ENCODE data around the gene SLC2A9. TPM values are rescaled to one million over a fixed set of nuclear protein-coding genes. Genes with fewer than 3 reads are reported as not detected.

Gene SLC2A9
- total and polyA plus RNA-seq, 2 of the 13 experiments (the other 11 are each of a cell fraction or from before 2014, with no cell fraction given): 36.2 to 42.3 TPM

DNA sequence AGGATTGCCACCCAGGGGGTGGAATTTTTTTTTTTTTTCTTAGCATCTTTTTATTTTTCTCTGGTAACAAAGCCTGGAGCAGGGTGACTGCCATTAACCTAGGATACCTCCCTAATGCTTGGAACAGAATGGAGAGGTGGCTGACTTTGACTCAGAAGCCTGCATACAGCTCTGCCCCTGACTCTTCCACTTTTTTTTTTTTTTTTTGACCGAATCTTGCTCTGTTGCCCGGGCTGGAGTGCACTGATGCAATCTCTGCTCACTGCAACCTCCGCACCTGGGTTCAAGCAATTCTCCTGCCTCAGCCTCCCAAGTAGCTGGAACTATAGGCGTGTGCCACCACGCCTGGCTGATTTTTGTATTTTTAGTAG, 341 bp upstream of the SLC2A9 start (continued):
- no peak for TF ChIP-seq ONECUT2 (CRISPR knock-in tag; IDR thresholded peaks at IDR 0.05)
- no peak for TF ChIP-seq ISL2 (CRISPR knock-in tag; IDR thresholded peaks at IDR 0.05)
- no peak for TF ChIP-seq NRL (CRISPR knock-in tag; IDR thresholded peaks at IDR 0.05; ENCODE audit: borderline replicate concordance)
- TF ChIP-seq CCAR2 (optimal IDR thresholded peaks at IDR 0.05; ENCODE audit: low read depth, low read length): no peak
- TF ChIP-seq, protein P1, sequence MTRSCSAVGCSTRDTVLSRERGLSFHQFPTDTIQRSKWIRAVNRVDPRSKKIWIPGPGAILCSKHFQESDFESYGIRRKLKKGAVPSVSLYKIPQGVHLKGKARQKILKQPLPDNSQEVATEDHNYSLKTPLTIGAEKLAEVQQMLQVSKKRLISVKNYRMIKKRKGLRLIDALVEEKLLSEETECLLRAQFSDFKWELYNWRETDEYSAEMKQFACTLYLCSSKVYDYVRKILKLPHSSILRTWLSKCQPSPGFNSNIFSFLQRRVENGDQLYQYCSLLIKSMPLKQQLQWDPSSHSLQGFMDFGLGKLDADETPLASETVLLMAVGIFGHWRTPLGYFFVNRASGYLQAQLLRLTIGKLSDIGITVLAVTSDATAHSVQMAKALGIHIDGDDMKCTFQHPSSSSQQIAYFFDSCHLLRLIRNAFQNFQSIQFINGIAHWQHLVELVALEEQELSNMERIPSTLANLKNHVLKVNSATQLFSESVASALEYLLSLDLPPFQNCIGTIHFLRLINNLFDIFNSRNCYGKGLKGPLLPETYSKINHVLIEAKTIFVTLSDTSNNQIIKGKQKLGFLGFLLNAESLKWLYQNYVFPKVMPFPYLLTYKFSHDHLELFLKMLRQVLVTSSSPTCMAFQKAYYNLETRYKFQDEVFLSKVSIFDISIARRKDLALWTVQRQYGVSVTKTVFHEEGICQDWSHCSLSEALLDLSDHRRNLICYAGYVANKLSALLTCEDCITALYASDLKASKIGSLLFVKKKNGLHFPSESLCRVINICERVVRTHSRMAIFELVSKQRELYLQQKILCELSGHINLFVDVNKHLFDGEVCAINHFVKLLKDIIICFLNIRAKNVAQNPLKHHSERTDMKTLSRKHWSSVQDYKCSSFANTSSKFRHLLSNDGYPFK (CRISPR knock-in tag; IDR thresholded peaks at IDR 0.05; ENCODE audit: borderline replicate concordance): peak; percentile 48
- TF ChIP-seq MBNL3 (CRISPR knock-in tag; conservative IDR thresholded peaks at IDR 0.05): no peak
- TF ChIP-seq, protein P2, sequence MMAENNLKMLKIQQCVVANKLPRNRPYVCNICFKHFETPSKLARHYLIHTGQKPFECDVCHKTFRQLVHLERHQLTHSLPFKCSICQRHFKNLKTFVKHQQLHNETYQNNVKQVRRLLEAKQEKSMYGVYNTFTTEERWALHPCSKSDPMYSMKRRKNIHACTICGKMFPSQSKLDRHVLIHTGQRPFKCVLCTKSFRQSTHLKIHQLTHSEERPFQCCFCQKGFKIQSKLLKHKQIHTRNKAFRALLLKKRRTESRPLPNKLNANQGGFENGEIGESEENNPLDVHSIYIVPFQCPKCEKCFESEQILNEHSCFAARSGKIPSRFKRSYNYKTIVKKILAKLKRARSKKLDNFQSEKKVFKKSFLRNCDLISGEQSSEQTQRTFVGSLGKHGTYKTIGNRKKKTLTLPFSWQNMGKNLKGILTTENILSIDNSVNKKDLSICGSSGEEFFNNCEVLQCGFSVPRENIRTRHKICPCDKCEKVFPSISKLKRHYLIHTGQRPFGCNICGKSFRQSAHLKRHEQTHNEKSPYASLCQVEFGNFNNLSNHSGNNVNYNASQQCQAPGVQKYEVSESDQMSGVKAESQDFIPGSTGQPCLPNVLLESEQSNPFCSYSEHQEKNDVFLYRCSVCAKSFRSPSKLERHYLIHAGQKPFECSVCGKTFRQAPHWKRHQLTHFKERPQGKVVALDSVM (CRISPR knock-in tag; IDR thresholded peaks at IDR 0.05): peak; percentile 89; the same call in 1 of the 2 replicates
- TF ChIP-seq, protein P3, sequence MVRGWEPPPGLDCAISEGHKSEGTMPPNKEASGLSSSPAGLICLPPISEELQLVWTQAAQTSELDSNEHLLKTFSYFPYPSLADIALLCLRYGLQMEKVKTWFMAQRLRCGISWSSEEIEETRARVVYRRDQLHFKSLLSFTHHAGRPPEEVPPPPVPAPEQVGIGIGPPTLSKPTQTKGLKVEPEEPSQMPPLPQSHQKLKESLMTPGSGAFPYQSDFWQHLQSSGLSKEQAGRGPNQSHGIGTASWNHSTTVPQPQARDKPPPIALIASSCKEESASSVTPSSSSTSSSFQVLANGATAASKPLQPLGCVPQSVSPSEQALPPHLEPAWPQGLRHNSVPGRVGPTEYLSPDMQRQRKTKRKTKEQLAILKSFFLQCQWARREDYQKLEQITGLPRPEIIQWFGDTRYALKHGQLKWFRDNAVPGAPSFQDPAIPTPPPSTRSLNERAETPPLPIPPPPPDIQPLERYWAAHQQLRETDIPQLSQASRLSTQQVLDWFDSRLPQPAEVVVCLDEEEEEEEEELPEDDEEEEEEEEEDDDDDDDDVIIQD (CRISPR knock-in tag; IDR thresholded peaks at IDR 0.05; ENCODE audit: low read depth): no peak
- TF ChIP-seq, protein P4, sequence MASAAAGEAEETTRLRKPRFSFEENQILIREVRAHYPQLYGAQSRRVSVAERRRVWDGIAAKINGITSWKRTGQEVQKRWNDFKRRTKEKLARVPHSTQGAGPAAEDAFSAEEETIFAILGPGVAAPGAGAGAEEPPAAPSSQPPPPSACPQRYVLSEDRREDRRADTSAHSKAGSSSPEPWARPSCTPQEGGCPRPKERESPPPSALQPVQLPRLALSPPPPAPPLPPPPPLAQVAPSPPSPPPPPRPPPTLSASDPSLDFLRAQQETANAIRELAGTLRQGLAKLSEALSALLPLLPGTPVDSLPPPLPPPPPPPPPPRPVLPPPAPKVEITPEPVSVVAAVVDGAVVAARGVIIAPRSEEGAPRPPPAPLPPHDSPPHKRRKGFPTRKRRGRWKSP (CRISPR knock-in tag; IDR thresholded peaks at IDR 0.05): 0 out of 2 replicates have a peak, but pooled peaks have one; percentile 11
- no peak for TF ChIP-seq SSRP1 (CRISPR knock-in tag; IDR thresholded peaks at IDR 0.05)
- no peak for TF ChIP-seq PHF20 (CRISPR knock-in tag; IDR thresholded peaks at IDR 0.05)
- no peak for TF ChIP-seq CHD2 (IDR thresholded peaks at IDR 0.05; ENCODE audit: low read depth, low read length)

All from HepG2 (cell line).